ENCODE results near the gene METRNL.

The METRNL gene

GRCh38 chr17:83088909-83089308 lies 9.5 kb downstream of the METRNL start:
- H3K36me3 ChIP-seq = peaks cover 28 to 68% (median 43%) of the 10 kb centered on the region in 3 donors
- H3K4me1 ChIP-seq = peaks cover 0 to 95% (median 79%) of the 10 kb centered on the region in 4 donors
- peak overlapping the region; percentile 50 to 97 for H3K27ac ChIP-seq
- intact Hi-C loops (cut with DNase I; ENCODE audit: low total_unique reads) = no loop called here
- no peaks in the 10 kb centered on the region for H3K27me3 ChIP-seq
- H3K4me3 ChIP-seq = no peak overlapping the region
- no peak for DNase-seq
- no peak for TF ChIP-seq CTCF (IDR thresholded peaks at IDR 0.05)
- no peaks in the 10 kb centered on the region for H3K9me3 ChIP-seq

- no peak overlapping the region for H3K4me3 ChIP-seq
Observed at GRCh38 chr17:83089328-83090132, 10.1 kb downstream of the METRNL start.

GRCh38 chr17:83090444-83091256 lies 11.2 kb downstream of the METRNL start:
- DNase-seq = no peak
- H3K36me3 ChIP-seq = peaks cover 31 to 75% (median 52%) of the 10 kb centered on the region in 3 donors
- TF ChIP-seq CTCF (IDR thresholded peaks at IDR 0.05) = no peak
- no peaks in the 10 kb centered on the region for H3K27me3 ChIP-seq
- no peaks in the 10 kb centered on the region for H3K9me3 ChIP-seq
- peaks cover 0 to 78% (median 66%) of the 10 kb centered on the region in 4 donors for H3K4me1 ChIP-seq
- H3K27ac ChIP-seq = peak overlapping the region; percentile 51 to 76
- peak overlapping the region in 1 of 2 donors; percentile 5 for H3K4me3 ChIP-seq
- intact Hi-C loops (cut with DNase I; ENCODE audit: low total_unique reads) = no loop called here

More at GRCh38 chr17:83089328-83090132, 10.1 kb downstream of the METRNL start:
- Histone ChIP-seq H3K27ac (peak overlapping the region; percentile 50 to 97), H3K36me3 (peaks cover 31 to 74% (median 49%) of the 10 kb centered on the region in 3 donors), H3K27me3 (no peaks in the 10 kb centered on the region), H3K4me1 (peaks cover 0 to 89% (median 73%) of the 10 kb centered on the region in 4 donors), H3K9me3 (no peaks in the 10 kb centered on the region)
- TF ChIP-seq CTCF (IDR thresholded peaks at IDR 0.05) = no peak
- DNase-seq = peak in 1 of 2 donors; percentile 57
- intact Hi-C loops (cut with DNase I; ENCODE audit: low total_unique reads) = no loop called here

- no peaks in the 10 kb centered on the region for H3K9me3 ChIP-seq
- no peak for TF ChIP-seq CTCF (IDR thresholded peaks at IDR 0.05)
- peaks cover 0 to 71% (median 59%) of the 10 kb centered on the region in 4 donors for H3K4me1 ChIP-seq
- peak overlapping the region; percentile 2 to 5 for H3K4me3 ChIP-seq
- peak overlapping the region; percentile 51 to 76 for H3K27ac ChIP-seq
- H3K36me3 ChIP-seq = peaks cover 36 to 76% (median 56%) of the 10 kb centered on the region in 3 donors
- H3K27me3 ChIP-seq = no peaks in the 10 kb centered on the region
- DNase-seq = no peak
- intact Hi-C loops (cut with DNase I; ENCODE audit: low total_unique reads) = no loop called here
Observed at GRCh38 chr17:83091257-83092141, 12.1 kb downstream of the METRNL start.

- Histone ChIP-seq H3K27ac (peak overlapping the region; percentile 51 to 76), H3K36me3 (peaks cover 39 to 76% (median 62%) of the 10 kb centered on the region in 3 donors), H3K4me1 (peaks cover 0 to 71% (median 57%) of the 10 kb centered on the region in 4 donors), H3K27me3 (no peaks in the 10 kb centered on the region), H3K4me3 (no peak overlapping the region), H3K9me3 (no peaks in the 10 kb centered on the region)
- DNase-seq = no peak
- intact Hi-C loops (cut with DNase I; ENCODE audit: low total_unique reads) = no loop called here
- no peak for TF ChIP-seq CTCF (IDR thresholded peaks at IDR 0.05)
Observed at GRCh38 chr17:83092186-83092585, 12.8 kb downstream of the METRNL start.

All from tibial artery (tissue), 4 donors.